DOHH2 (cell line): Measurements from ENCODE around the gene CACNA1A.
A peak's percentile ranks its signal among the peaks of the same experiment; 100 is the strongest.

Experiments
- H3F3A ChIP-seq: fragments of 200-600 bp; sonication (generic), shearing (Covaris generic); 2 replicates; pipeline ENCODE4 v1.6.0; 2016; ENCODE audit warnings: antibody characterized with exemption, mild to moderate bottlenecking; ENCODE audit not compliant: control insufficient read depth, insufficient read depth
- H3K27ac ChIP-seq: fragments of 200-600 bp; sonication (generic); 2 replicates; pipeline ENCODE4 v1.5.1; 2014; ENCODE audit warnings: low read depth, mild to moderate bottlenecking, low read length, moderate library complexity
- H3K27me3 ChIP-seq: fragments of 200-600 bp; sonication (generic); 2 replicates; pipeline ENCODE4 v1.6.1; 2014; ENCODE audit warnings: mild to moderate bottlenecking, low read length, mixed read lengths; ENCODE audit not compliant: control insufficient read depth
- H3K36me3 ChIP-seq: fragments of 200-600 bp; sonication (generic); 2 replicates; pipeline ENCODE4 v1.6.1; 2014; ENCODE audit warnings: mild to moderate bottlenecking, low read length, moderate library complexity, mixed read lengths; ENCODE audit not compliant: control insufficient read depth
- H3K4me1 ChIP-seq: fragments of 200-600 bp; sonication (generic); 2 replicates; pipeline ENCODE4 v1.6.1; 2014; ENCODE audit warnings: mild to moderate bottlenecking, low read length, mixed read lengths; ENCODE audit not compliant: control insufficient read depth
- H3K4me2 ChIP-seq: fragments of 200-600 bp; sonication (generic); 2 replicates; pipeline ENCODE4 v1.6.0; 2014; ENCODE audit warnings: mild to moderate bottlenecking, low read length, moderate library complexity
- H3K4me3 ChIP-seq: fragments of 200-600 bp; sonication (generic); 2 replicates; pipeline ENCODE4 v1.5.1; 2014; ENCODE audit warnings: mild to moderate bottlenecking, low read length, mixed read lengths
- H3K79me2 ChIP-seq: fragments of 200-600 bp; sonication (generic); 2 replicates; pipeline ENCODE4 v1.6.1; 2014; ENCODE audit warnings: mild to moderate bottlenecking, low read length, mixed read lengths; ENCODE audit not compliant: control insufficient read depth
- H3K9me2 ChIP-seq: fragments of 200-600 bp; sonication (generic); replicated peaks from 2 replicates; pipeline ENCODE4 v1.6.1; 2014; ENCODE audit warnings: mild to moderate bottlenecking, low read length, mixed read lengths; ENCODE audit not compliant: control insufficient read depth
- H3K9me3 ChIP-seq: fragments of 200-600 bp; sonication (generic); 2 replicates; pipeline ENCODE4 v1.6.1; 2014; ENCODE audit warnings: antibody characterized with exemption, low read length, mixed read lengths; ENCODE audit not compliant: control insufficient read depth, insufficient read depth
- H4K20me1 ChIP-seq: fragments of 200-600 bp; sonication (generic); 2 replicates; pipeline ENCODE4 v1.6.0; 2014; ENCODE audit warnings: low read depth, mild to moderate bottlenecking, antibody characterized with exemption, low read length, moderate library complexity; ENCODE audit not compliant: control insufficient read depth, insufficient read depth
- CTCF ChIP-seq: fragments of 200-600 bp; sonication (generic); IDR thresholded peaks from one replicate; pipeline ENCODE4 v1.5.1; 2014; ENCODE audit warnings: antibody characterized with exemption, mild to moderate bottlenecking, low read depth, low read length; ENCODE audit not compliant: poor library complexity, severe bottlenecking
- EZH2phosphoT487 ChIP-seq: fragments of 200-600 bp; sonication (generic); IDR thresholded peaks from 2 replicates; pipeline ENCODE4 v1.6.1; 2017; ENCODE audit warnings: borderline replicate concordance, mild to moderate bottlenecking, antibody characterized with exemption, low read length, moderate library complexity, mixed read lengths

CACNA1A gene

GRCh38 chr19:13195678-13196077, 310.6 kb downstream of the CACNA1A start:
- no peak for TF ChIP-seq EZH2phosphoT487
- peak; percentile 86 for TF ChIP-seq CTCF
- no peaks in the 10 kb centered on the region for H3K36me3 ChIP-seq
- no peaks in the 10 kb centered on the region for H4K20me1 ChIP-seq
- no peaks in the 10 kb centered on the region for H3F3A ChIP-seq
- no peaks in the 10 kb centered on the region for H3K9me3 ChIP-seq
- H3K27me3 ChIP-seq, result no peaks in the 10 kb centered on the region
- no peaks in the 10 kb centered on the region for H3K79me2 ChIP-seq
- no peak overlapping the region for H3K4me2 ChIP-seq
- H3K4me1 ChIP-seq, result peaks cover 18% of the 10 kb centered on the region
- no peaks in the 10 kb centered on the region for H3K9me2 ChIP-seq
- H3K4me3 ChIP-seq, result no peak overlapping the region
- H3K27ac ChIP-seq, result no peak overlapping the region

- no peaks in the 10 kb centered on the region for H4K20me1 ChIP-seq
- no peak overlapping the region for H3K4me3 ChIP-seq
- no peaks in the 10 kb centered on the region for H3K9me2 ChIP-seq
- no peaks in the 10 kb centered on the region for H3K9me3 ChIP-seq
- peaks cover 25% of the 10 kb centered on the region for H3K4me1 ChIP-seq
- H3K79me2 ChIP-seq, result no peaks in the 10 kb centered on the region
- no peak overlapping the region for H3K27ac ChIP-seq
- H3K27me3 ChIP-seq, result no peaks in the 10 kb centered on the region
- TF ChIP-seq CTCF, result no peak
- no peak for TF ChIP-seq EZH2phosphoT487
- no peaks in the 10 kb centered on the region for H3F3A ChIP-seq
- H3K36me3 ChIP-seq, result no peaks in the 10 kb centered on the region
- no peak overlapping the region for H3K4me2 ChIP-seq
Measured at GRCh38 chr19:13190781-13191540, 315.3 kb downstream of the CACNA1A start.

GRCh38 chr19:13189600-13189999, 316.7 kb downstream of the CACNA1A start:
- H3K27me3 ChIP-seq, result no peaks in the 10 kb centered on the region
- no peaks in the 10 kb centered on the region for H3K9me3 ChIP-seq
- no peak overlapping the region for H3K4me2 ChIP-seq
- no peak overlapping the region for H3K4me3 ChIP-seq
- peaks cover 19% of the 10 kb centered on the region for H3K4me1 ChIP-seq
- H4K20me1 ChIP-seq, result no peaks in the 10 kb centered on the region
- TF ChIP-seq EZH2phosphoT487 (no peak), CTCF (no peak)
- no peaks in the 10 kb centered on the region for H3K79me2 ChIP-seq
- no peak overlapping the region for H3K27ac ChIP-seq
- H3F3A ChIP-seq, result no peaks in the 10 kb centered on the region
- H3K36me3 ChIP-seq, result no peaks in the 10 kb centered on the region
- H3K9me2 ChIP-seq, result no peaks in the 10 kb centered on the region
